Neural cell (in vitro differentiated cells): ENCODE data around the gene CISH.

ENCODE experiments used
- CTCF ChIP-seq: fragments of 450-650 bp; IDR thresholded peaks from 2 replicates; pipeline ENCODE4 v1.5.1; 2014; ENCODE audit warnings: antibody characterized with exemption, mild to moderate bottlenecking, moderate library complexity; ENCODE audit not compliant: poor library complexity, severe bottlenecking
- EP300 ChIP-seq: fragments of 450-650 bp; conservative IDR thresholded peaks from 2 replicates; pipeline ENCODE4 v1.6.1; 2014; ENCODE audit warnings: antibody characterized with exemption, mild to moderate bottlenecking, moderate library complexity; ENCODE audit not compliant: poor library complexity, severe bottlenecking
- EZH2 ChIP-seq: fragments of 200-600, 300-800 bp; shearing (Covaris generic), sonication (generic); IDR thresholded peaks from 2 replicates; pipeline ENCODE4 v1.6.1; 2014; ENCODE audit warnings: antibody characterized with exemption, low read length, borderline replicate concordance, mild to moderate bottlenecking; ENCODE audit not compliant: insufficient read depth, poor library complexity, severe bottlenecking
- MXI1 ChIP-seq: fragments of 450-650 bp; conservative IDR thresholded peaks from 2 replicates; pipeline ENCODE4 v1.6.1; 2014; ENCODE audit warnings: antibody characterized with exemption, mild to moderate bottlenecking; ENCODE audit not compliant: poor library complexity, severe bottlenecking
- POLR2AphosphoS5 ChIP-seq: IDR thresholded peaks from 2 replicates; pipeline ENCODE4 v1.6.1; 2012
- SMC3 ChIP-seq: fragments of 450-650 bp; conservative IDR thresholded peaks from 2 replicates; pipeline ENCODE4 v1.6.1; 2014; ENCODE audit warnings: antibody characterized with exemption, mild to moderate bottlenecking, moderate library complexity; ENCODE audit not compliant: poor library complexity
- TAF1 ChIP-seq: IDR thresholded peaks from 2 replicates; pipeline ENCODE4 v1.6.1; 2012; ENCODE audit warnings: low read depth
- TF ChIP-seq, protein P1 (sequence below): IDR thresholded peaks from 2 replicates; pipeline ENCODE4 v1.6.1; 2012; ENCODE audit warnings: borderline replicate concordance

- TF ChIP-seq CTCF (no peak), MXI1 (no peak), EZH2 (no peak), SMC3 (no peak), TAF1 (no peak), POLR2AphosphoS5 (no peak), EP300 (no peak)
- TF ChIP-seq, protein P1, sequence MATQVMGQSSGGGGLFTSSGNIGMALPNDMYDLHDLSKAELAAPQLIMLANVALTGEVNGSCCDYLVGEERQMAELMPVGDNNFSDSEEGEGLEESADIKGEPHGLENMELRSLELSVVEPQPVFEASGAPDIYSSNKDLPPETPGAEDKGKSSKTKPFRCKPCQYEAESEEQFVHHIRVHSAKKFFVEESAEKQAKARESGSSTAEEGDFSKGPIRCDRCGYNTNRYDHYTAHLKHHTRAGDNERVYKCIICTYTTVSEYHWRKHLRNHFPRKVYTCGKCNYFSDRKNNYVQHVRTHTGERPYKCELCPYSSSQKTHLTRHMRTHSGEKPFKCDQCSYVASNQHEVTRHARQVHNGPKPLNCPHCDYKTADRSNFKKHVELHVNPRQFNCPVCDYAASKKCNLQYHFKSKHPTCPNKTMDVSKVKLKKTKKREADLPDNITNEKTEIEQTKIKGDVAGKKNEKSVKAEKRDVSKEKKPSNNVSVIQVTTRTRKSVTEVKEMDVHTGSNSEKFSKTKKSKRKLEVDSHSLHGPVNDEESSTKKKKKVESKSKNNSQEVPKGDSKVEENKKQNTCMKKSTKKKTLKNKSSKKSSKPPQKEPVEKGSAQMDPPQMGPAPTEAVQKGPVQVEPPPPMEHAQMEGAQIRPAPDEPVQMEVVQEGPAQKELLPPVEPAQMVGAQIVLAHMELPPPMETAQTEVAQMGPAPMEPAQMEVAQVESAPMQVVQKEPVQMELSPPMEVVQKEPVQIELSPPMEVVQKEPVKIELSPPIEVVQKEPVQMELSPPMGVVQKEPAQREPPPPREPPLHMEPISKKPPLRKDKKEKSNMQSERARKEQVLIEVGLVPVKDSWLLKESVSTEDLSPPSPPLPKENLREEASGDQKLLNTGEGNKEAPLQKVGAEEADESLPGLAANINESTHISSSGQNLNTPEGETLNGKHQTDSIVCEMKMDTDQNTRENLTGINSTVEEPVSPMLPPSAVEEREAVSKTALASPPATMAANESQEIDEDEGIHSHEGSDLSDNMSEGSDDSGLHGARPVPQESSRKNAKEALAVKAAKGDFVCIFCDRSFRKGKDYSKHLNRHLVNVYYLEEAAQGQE: no peak
These were observed 41.1 kb upstream of the CISH start for GRCh38 chr3:50652709-50653108.
